Measurements from ENCODE around the gene CARS1.

CARS1 gene

DNA sequence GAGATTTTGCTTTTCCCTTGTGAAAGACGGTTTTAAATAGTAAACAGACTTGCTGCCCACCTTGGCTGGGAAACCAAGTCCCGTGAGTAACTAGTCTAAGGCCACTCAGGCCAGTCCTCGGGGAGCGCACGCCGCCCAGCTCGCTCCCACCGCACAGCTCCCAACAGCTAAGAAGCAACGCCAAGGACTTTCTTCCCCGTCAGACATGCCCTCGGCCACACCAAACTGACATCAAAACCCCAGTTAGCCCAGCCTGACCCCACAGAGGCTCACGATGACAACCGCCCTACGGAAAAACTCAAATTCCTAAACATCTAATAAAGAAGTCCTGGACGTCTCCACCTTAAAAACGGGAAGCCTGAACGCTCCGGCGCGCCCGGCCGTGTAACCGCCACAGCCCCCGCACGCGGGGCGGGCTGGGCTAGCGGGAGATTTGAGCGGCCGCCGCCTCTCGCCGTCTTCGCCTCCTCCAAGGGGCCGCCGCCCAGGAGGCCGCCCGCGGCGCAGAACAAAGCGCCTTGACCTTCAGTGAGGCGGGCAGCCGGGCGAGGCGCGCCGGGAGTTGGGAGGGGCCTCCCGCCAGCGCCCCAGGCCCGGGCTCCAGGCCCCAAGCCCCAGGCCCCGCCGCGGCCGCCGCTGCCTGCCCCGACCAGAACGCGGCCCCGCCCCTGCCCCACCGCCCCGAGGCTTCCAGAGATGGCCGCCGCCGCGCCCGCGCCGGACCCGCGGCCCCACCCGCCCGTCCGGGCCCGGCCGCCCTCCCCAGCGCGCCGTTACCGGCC is 65.6 kb downstream of the CARS1 start:
- peak; percentile 53 for DNase-seq (ENCODE audit: low spot score)

DNA sequence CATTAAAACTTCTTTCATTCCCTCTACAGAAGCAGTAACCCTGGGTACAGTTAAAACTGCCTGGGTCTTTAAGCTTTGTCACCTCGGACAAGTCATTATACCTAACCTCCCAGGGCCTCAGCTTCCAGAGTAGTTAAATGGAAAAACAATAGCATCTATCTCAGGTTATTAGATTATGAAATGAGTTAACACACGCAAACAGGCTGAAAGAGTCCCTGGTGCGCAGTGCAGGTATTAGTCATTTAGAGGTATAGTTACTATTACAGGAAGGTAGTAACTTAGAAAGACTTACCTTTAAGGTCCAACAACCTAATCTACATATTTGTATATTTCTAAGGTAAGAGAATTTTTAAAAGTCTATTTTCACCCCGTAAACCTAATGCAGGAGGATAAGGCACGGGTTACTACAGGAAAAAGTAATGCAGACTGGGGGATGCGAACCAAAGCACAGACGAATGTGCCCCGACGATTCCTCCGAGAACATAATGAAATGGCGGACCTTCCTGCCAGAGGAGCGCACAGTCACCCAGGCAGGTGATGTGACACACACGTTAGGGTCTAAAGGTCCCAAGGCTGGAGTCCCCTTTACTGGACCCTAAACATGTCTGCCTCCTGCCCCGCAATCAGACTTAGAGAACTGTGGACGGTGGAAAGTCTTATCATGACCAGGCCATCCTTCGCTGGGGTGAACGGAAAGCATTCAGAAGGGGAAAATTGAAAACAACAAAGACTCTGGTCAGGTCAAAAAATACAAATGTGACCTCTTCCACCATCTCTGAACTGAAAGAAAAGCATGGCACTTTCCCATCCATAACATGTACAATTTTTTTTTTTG is 66.4 kb downstream of the CARS1 start:
- peak; percentile 63 for DNase-seq (ENCODE audit: low spot score)

DNA sequence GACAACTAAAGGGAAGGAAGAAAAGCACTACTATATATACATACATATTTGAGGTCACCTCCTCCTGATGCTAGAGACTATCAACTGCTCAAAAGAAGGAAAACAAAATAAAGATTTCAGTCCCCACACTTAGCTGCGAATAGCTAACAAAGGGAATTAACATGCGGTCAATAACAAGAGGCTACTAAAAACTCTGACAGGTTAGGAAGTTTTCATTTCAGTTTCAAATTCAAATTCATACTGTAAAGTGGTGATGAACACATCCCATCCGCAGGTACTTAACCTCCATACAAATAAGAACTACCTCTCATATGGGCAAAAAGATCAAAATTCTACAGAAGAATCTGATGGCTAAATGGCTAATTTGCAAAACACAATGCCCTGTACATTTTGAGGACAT is 67.7 kb downstream of the CARS1 start:
- no peak for DNase-seq (ENCODE audit: low spot score)

DNA sequence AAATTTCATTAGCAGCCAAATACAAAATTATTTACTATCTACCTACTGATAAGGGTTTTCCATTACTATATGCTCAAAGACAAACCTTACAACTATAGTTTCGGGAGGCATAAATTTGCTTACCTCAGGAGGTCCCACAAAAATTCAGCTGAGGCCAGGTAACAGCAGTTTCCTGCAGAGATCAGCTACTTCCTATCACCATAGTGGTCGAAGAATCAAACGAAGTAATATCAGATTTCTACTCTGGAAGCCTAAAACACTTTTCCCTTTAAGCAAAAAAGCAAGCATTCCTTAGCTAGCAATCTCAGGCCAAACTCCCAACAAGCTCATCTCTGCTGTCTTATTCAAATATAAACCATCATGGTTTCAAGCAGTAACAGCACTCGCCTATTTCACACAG is 68.2 kb downstream of the CARS1 start:
- no peak for DNase-seq (ENCODE audit: low spot score)

DNA sequence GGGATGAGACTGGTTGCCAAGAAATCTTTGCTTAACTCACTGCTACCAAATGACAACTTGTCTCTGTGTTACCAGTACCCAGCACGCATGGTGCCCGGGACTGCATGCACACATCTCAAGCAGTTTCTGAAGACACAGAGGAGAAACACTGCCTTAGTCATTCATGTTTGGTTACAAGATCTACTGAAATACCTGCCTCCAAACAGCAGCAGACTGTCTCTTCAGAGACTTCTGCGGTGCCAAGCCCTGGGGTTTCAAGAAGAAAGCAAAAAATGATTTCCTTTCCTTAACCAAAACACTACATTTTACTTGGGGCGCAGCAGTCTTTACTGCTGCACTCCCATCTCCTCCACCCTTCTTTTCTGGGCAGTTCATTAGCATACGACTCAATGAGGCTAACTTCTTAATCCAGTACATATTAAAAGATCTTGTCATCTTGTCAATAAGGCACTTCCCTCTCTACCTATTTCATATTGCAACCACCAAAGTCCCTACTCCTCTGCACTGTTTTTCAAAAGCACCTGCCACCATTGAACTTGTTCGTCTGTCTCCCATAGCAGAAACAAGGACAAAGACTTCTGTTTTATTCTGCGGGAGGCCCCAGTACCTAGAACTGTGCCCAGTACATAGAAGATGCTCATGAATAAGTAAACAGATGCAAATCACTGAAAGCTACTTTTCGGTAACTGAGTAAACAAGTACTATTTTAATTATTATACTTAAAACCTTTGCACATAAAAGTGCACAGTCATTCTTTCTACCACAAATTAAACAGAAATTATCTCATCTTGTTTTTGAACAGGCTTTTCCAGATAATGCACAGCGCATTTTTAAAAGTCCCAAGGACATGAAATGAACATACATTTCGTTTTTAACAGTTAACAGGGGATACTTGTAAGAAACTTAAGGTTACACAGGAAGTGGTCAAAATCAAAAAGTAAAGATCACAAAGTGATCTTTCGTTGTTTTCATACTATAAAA is 69.1 kb downstream of the CARS1 start:
- no peak for DNase-seq (ENCODE audit: low spot score)

DNA sequence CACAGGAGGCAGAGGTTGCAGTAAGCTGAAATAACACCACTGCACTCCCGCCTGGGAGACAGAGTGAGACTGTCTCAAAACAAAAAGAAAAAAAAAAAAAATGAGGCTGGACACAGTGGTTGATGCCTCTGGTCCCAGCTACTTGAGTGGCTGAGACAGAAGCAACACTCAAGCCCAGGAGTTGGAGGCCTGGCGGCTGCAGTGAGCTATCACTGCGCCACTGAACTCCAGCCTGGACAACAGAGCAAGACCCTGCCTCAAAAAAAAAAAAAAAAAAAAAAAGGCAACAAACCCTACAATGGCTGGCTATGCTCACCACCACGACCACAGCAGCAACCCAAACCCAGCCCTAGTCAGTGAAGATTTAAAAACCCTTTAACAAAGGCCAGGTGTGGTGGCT is 73.3 kb downstream of the CARS1 start:
- DNase-seq (ENCODE audit: low spot score): no peak

DNA sequence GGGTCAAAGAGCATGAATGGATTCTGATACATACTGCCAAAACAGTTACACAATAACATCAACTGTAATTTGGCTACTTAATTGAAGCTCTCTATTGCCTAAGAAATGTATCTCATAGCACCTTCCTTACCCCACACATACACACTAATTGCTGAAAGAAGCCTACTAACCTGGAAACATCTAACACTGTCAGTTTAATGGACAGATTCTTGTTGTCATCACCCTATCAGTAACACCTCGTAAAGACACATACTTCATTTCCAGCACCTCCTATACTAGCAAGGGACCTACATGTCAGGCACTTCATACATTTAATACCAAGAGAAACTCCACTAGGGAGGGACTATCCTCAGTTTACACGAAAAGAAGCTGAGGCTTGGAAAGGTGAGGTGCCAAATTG is 75.0 kb downstream of the CARS1 start:
- no peak for DNase-seq (ENCODE audit: low spot score)

DNA sequence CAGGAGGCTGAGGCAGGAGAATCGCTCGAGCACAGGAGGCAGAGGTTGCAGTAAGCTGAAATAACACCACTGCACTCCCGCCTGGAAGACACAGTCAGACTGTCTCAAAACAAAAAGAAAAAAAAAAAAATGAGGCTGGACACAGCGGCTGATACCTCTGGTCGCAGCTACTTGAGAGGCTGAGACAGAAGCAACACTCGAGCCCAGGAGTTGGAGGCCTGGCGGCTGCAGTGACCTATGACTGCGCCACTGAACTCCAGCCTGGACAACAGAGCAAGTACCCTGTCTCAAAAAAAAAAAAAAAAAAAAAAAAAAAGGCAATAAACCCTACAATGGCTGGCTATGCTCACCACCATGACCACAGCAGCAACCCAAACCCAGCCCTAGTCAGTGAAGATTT is 76.1 kb downstream of the CARS1 start:
- no peak for DNase-seq (ENCODE audit: low spot score)

DNA sequence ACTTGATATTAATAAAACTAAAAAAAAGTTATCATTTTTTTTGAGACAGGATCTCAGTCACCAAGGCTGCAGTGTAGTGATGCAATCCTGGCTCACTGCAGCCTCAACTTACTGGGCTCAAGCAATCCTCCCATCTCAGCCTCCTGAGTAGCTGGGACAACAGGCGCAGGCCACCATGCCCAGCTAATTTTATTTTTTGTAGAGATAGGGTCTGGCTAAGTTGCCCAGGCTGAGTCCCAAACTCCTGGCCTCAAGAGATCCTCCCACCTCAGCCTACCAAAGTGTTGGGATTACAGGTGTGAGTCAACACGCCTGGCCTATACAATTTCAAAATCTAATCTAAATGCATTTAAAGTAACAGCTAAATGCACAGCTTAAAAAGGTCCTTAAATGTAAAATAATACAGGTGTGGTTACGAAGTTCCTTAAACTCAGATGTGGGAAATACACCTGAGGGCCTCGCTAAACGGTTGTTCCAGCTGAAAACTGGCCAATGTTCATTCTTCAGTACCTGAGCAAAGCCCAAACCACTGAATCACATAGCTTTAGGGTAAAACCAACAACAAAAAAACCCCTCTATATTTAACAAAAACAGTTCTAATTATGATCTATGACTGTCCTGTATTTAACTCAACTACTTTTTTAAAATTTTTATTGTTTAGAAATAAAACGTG is 76.9 kb downstream of the CARS1 start:
- DNase-seq (ENCODE audit: low spot score): no peak

DNA sequence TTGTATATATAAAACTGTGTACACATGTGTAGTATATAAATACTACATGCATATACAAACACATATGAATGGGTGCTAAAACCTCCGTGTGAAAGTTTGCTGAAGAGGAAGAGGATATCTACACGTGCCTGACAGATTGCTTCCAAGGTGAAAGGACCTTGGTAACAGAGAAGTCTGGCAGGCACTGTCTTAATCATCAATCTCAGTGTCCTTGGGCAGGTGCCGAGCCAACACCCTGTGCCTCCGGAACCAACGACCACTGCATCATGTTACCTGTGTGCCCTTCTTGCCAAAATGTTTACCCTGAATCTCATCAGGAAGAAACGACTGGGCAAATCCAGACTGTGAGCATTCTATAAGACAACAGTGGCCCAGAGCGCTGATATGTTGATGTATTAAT is 80.1 kb downstream of the CARS1 start:
- DNase-seq (ENCODE audit: low spot score): no peak

DNA sequence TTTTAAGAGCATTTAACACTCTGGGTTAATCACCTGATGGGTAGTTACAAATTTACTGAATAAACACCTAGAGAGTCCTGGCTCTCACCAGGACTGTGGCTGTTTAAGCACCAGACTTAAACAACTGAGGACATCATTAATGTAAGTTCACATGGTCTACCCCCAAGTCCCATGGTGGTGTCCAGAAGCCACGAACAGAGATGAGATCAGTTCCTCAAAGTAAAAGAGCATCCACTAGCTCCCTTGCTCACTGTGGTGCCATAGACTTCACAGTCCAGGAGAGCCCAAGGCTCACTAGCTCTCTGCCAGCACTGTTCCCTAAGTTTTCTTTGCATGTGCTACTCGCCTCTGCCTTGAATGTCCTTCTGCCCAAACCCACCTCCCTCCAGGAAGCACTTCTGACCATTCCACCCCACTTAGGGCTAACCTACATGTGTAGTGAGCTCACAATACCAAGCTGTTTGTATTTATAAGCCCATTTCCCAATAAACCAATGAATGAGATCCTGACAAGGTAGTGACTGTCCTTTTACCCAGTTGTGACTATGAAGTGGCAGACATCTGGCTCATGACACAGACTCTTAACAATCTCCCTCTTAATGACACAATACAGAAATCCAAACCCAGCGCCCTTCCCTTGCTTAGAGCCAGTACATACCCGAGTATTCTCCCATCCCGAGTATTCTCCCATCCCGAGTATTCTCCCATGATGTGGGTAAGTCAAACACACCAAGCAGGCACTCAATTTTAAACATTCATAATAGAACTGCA is 80.7 kb downstream of the CARS1 start:
- DNase-seq (ENCODE audit: low spot score): no peak

DNA sequence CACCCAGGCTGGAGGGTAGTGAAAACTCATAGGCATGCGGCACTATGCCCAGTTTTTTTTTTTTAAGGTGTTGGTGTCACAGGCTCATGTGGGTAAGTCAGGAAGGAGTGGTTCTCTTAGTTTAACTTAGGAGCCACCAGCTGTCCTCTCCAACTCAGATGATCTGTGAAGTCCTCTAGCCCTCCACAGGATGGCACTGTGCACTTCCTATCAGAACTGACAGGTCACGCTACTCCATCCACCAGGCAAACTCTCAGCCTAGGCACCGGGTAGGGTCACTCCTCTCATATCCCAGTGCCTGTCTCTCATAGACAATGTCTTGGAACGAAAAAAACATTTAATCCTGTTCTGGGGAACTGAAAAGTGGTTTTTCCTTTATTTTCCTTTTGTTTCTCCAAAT is 81.6 kb downstream of the CARS1 start:
- DNase-seq (ENCODE audit: low spot score): peak; percentile 66

DNA sequence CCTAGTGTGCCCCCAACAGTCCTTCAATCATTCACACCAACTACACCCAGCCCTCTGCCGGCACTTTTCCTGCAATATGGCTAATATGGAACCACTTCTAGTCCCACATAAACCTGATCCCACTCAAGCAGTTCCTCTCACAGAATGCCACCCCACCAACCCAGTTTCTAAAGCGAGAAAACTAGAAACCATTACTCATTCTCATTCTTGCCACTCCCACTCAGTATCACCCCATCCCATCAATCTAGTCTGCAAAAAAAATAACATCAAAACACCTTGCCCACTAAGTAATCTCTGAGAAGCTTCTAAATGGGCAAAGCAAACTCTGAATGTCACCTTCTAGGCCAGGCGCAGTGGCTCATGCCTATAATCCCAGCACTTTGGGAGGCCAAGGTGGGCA is 83.0 kb downstream of the CARS1 start:
- no peak for DNase-seq (ENCODE audit: low spot score)

DNA sequence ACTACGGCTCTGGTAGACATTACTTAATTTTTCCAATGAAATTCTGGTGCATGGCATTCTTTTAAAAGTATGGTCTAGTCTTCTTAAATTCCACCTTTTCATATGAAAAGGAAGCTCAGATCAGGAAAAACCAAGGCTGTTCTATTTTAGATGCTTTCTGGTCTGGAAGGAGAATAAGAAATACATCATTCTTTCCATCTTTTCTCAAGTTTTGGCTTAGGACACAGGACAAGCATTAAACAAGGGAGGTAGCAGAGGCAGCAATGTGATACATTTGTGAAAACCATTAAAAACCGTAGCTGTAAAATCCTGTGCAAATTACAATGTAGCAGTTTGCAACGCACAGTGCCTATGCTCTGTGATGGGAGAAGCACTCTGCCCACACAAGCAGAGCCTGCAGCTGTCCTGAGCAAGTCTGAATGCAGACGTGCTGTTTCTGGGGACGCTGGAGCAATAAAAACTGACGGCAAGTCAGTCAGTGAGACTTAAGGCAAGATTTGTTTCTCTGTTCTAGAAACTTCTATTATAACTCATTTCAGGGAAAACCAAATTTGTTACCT is 88.8 kb downstream of the CARS1 start:
- no peak for DNase-seq (ENCODE audit: low spot score)

DNA sequence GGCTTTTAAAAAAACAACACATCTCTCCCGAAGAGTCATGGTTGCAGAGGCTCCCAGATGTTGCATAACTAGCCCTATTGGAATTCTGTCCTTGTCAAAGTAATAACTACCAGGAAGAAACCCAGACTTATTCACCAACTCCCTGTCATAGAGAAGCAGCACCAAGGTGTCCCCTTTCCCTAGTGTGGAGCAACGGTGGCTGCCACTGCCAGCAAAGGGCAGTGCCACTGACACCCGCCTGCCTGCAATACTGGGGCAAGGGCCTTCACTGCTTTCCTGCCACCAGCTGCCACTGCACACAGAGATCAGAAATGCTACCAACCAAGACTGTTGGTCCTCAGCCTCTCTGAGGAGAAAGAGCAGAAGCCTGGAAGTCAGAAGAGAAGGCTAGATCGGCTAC is 92.4 kb downstream of the CARS1 start:
- DNase-seq (ENCODE audit: low spot score): no peak

DNA sequence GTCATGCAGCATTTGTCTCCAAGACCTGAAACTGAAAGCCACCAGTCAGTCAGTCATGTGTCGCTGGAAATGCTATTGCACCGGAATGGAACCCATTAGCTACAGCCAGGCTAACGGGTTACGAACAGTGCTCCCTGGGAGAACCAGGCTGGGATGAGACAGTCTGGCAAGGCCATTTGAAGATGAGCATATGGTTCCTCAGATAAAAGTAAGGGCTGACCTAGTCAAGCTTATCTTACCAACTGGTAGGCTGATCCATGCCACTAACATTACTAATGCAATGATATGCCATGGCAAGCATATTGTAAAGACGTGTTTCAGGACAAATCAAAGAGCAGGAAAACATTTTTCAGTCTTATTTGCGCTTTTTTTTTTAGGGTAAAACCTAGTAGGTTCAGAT is 93.5 kb downstream of the CARS1 start:
- DNase-seq (ENCODE audit: low spot score): no peak

DNA sequence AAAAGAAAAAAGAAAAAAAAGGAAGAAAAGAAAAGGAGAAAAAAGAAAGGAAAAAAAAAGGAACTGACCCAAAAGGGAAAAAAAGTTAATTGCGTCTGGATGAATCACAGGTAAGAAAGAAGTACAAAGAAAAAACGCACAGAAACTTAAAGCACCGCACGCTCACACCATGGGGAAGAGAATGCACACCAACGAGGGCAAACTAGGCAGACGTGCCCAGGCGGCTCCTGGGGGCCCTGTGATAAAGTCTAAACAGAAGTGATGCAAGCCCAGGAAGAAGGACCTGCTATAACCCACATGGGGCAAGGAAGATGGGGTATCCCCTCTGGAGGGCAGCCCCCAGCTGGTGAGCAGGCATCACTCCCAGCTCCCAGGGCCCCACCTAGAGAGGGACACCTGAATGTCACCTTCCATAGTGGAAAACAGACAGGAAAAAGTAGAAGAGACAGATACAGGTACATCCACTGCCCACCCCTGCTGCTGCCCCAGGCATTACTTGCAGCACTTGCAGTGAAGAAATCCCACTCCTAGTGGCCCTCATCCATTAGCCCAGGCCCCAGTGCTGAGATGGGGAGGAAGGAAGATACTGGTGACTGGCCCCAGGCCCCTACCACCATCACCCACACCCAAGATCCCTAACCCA is 94.0 kb downstream of the CARS1 start:
- no peak for DNase-seq (ENCODE audit: low spot score)

DNA sequence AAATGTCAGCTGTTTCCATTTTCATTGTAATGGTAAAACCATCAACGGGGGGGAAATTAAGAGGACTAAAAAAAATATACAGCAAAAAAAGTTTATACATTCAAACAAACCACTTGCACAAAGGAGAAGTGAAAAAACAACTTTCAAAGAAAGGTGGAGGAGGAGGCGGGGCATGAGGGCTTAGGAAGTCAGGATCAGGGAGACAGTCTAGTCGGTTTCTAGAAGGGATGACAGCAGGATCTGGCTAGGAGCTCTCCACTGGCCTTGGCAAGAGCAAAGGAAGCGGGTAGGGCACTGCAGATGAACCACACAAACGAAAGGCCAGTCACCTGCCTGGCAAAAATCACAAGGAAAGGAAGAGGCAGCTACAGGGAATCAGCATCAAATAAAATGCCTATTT is 96.1 kb downstream of the CARS1 start:
- no peak for DNase-seq (ENCODE audit: low spot score)

DNA sequence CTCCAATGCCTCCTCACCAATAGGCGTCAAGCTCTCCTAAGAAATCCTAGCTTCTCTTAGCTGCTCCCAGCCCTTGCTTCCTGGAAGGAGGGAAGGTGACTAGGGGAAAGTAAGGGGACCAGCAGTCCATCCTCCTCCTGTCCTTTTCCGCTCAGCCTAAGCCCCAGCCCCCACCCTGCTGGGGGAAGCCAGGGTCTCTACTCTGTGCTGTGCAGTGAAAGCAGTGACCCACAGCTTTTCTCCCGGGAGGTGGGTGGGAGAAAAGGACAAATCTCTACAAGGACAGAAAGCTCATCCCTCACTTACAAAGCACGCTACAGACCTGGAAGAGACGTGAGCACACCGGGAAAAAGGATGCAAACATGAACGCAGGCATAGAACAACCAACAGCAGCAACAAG is 97.1 kb downstream of the CARS1 start:
- DNase-seq (ENCODE audit: low spot score): no peak

DNA sequence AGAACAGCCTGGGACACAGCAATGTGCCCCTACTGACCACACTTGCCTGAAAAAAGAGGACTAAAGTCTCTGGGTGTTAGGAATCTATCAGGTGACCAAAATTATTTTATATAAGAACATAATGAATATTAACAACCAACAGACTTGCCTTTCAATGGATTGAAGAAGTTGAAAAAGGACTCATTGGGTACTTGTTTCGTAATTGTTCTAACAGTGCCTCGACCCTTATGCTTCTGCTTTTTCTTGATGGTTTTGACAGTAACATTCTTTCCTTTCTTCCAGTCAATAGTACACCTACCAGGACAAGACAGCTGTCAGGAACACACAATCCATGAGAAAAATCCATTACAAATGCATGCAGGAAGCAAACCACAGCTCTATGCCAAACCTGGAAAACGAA is 99.0 kb downstream of the CARS1 start:
- no peak for DNase-seq (ENCODE audit: low spot score)
